ENCODE results near the gene CDK16. TPM values are rescaled to one million over a fixed set of nuclear protein-coding genes. Genes with fewer than 3 reads are reported as not detected.
"Not testable (repeated sequence)": the region's sequence is repeated elsewhere in the genome, so short reads cannot be mapped to it uniquely, and the experiment has no call there.

CDK16 gene
- total RNA-seq, 1 donor from 2014 or later = 49.9 TPM

- intact Hi-C loops (cut with micrococcal nuclease) = loop anchor here (5.0 kb wide), 1 partner anchor 67 kb away; no protein-coding TSS in a partner anchor
Measured at GRCh38 chrX:47245156-47245555, 26.7 kb downstream of the CDK16 start.

DNA sequence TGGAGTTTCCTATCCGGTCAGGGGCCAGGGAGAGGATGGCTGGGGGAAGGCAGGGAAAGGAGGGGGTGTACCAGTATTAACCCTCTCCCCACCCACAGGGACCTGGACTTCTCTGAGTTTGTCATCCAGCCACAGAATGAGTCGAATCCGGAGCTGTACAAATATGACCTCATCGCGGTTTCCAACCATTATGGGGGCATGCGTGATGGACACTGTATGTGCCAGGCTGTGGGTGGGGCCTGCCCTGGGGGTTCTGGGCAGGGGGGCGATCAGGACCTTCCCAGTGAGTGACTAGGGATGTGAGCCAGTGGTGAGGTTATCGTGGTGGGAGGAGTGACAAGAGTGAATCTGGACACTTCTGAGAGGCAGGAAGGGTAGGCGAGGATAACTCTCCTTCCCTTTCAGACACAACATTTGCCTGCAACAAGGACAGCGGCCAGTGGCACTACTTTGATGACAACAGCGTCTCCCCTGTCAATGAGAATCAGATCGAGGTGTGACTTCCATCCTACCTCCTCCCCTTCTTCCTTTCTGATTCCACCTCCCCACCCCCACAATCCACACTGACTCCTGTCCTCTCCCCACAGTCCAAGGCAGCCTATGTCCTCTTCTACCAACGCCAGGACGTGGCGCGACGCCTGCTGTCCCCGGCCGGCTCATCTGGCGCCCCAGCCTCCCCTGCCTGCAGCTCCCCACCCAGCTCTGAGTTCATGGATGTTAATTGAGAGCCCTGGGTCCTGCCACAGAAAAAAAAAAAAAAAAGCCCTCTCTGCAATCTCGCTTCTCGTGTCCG is 28.9 kb downstream of the CDK16 start:
- intact Hi-C loops (cut with micrococcal nuclease) = loop anchor here (5.0 kb wide), 1 partner anchor 65 kb away; no protein-coding TSS in a partner anchor

- intact Hi-C loops (cut with micrococcal nuclease) = loop anchor here (5.0 kb wide), 1 partner anchor 64 kb away; no protein-coding TSS in a partner anchor
Measured at GRCh38 chrX:47247999-47248320, 29.5 kb downstream of the CDK16 start.

DNA sequence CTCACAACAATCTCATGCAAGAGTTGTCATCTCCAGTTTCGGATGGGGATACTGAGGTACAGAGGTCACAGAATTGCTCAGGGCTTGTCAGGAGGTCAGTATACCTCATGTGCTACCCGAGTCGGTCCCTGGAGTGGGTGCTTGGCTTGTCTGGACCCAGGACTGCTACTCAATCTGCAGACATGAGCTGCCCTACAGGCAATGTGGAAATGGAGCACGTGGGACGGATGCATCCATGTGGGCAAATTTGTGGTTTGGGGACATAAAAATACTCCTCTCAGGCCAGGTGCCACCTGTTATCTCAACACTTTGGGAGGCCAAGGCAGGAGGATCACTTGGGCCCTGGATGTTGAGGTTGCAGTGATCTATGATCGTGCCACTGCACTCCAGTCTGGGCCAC is 30.1 kb downstream of the CDK16 start:
- intact Hi-C loops (cut with micrococcal nuclease) = loop anchor here (5.0 kb wide), 1 partner anchor 64 kb away; no protein-coding TSS in a partner anchor

DNA sequence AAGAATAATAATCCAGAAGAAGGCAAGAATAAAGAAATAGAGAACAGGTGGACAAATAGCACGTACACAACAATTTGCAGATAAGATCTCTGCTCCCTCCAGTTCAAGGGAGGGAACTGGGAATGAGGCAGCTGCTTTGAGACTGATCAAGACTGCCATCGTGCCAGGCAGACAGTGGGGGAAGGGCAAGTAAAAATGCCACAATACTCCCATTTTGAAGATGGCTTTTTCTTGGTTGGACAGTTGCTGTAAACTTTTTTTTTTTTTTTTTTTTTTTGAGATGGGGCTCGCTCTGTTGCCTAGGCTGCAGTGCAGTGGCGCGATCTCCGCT is 31.5 kb downstream of the CDK16 start:
- intact Hi-C loops (cut with micrococcal nuclease) = no loop called here

DNA sequence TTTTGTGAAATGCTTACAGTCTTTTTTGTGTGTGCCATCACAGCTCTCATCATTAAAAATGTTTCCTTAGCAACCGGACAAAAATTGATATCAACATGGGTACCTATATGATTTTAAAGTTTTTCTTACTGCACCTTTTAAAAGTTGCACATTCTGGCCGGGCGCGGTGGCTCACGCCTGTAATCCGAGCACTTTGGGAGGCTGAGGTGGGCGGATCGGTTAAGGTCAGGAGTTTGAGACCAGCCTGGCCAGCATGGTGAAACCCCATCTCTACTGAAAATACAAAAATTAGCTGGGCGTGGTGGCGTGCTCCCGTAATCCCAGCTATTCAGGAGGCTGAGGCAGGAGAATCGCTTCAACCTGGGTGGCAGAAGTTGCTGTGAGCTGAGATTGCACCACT is 39.1 kb downstream of the CDK16 start:
- intact Hi-C loops (cut with micrococcal nuclease) = not testable (repeated sequence)

- intact Hi-C loops (cut with micrococcal nuclease) = no loop called here
Measured at GRCh38 chrX:47264483-47265173, 46.1 kb downstream of the CDK16 start.

GRCh38 chrX:47266643-47267042 is 48.2 kb downstream of the CDK16 start:
- intact Hi-C loops (cut with micrococcal nuclease) = no loop called here

DNA sequence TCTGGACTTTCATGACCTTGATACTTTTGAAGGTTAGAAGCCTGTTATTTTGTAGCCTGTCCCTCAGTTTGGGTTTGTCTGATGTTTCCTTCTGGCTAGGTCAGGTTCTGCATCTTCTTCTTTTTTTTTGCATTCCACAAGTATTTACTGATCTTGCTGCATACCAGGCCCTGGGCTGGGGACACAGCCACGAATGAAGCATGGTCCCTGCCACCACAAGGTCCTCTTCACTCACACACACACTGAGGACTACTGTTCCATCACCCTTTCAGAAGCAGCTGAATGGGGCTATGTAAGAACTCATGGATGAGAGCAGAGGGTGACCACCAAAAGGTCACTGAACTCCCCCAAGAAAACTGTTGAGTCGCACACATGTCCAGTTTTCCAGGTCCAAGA is 53.5 kb downstream of the CDK16 start:
- intact Hi-C loops (cut with micrococcal nuclease) = no loop called here

DNA sequence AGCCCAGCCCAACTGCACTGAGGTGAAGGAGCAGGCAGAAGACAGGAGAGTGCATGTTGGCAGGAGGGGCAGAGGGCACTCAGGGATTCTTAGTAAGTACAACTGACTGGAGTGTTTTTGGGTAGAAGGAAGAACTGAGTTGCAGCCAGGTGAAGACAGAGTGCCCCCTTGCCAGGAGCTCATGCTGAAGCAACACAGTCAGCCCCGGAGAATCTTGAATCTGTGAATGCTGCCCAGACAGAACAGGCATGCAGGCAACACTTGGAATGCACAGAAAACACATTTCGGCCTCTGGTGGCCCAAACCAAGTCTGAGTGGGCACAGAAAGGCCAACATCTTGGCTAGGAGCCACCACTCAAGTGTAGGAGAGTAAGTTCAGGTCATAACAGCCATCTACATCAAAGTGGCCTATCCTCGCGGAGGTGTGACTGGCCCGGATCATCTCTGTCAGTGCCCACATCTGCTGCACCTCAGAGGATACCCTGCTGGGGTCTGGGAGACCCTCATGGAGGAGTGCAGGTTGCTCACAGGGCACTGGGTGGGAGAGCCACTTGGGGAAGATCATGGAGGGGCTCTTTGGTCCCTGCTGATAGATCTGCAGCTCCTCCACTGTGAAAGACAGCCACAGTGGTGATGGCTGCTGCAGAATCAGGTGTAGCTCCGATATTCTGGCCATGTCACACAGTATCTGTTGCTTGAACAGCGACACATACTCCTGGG is 54.7 kb downstream of the CDK16 start:
- intact Hi-C loops (cut with micrococcal nuclease) = no loop called here

GRCh38 chrX:47278691-47279090 is 60.2 kb downstream of the CDK16 start:
- intact Hi-C loops (cut with micrococcal nuclease) = no loop called here

Other genes with a start within 250 kb of the CDK16 start
- not detected in 2 replicates for gene RGN, start 140.2 kb upstream of the CDK16 start, total RNA-seq
- 89.1 and 99.4 TPM in 2 replicates for gene NDUFB11, start 74.0 kb upstream of the CDK16 start, total RNA-seq
- gene RBM10, start 73.5 kb upstream of the CDK16 start, total RNA-seq = 54.2 and 57.1 TPM in 2 replicates
- gene UBA1, start 24.9 kb upstream of the CDK16 start, total RNA-seq = 183 and 186 TPM in 2 replicates
- 22.7 and 27.4 TPM in 2 replicates for gene USP11, start 14.3 kb downstream of the CDK16 start, total RNA-seq
- 0.15 and 0.20 TPM in 2 replicates for gene ZNF157, start 151.9 kb downstream of the CDK16 start, total RNA-seq

Measured in T-helper 1 cell treated with Interleukin-12 subunit alpha and Interleukin-12 subunit beta and Interleukin-4 antibody, amounts not matched to agents 30 ng/mL and 1 ng/mL, for 36 hours (primary cell).